WTC11 (cell line): ENCODE measurements around the gene HNRNPM.

Source experiments
- ATF2 ChIP-seq: sonication (generic); formaldehyde crosslinking; IDR thresholded peaks from 2 replicates; pipeline ENCODE4 v1.8.1; 2022; ENCODE audit warnings: low read depth, missing genetic modification reagents, borderline replicate concordance
- E2F5 ChIP-seq: sonication (generic); formaldehyde crosslinking; IDR thresholded peaks from 2 replicates; pipeline ENCODE4 v1.8.1; 2022; ENCODE audit warnings: mild to moderate bottlenecking, moderate library complexity, missing genetic modification reagents
- JUN ChIP-seq: sonication (generic); formaldehyde crosslinking; IDR thresholded peaks from 2 replicates; pipeline ENCODE4 v1.8.0; 2023; ENCODE audit warnings: mild to moderate bottlenecking, missing genetic modification reagents
- NR2C2 ChIP-seq: sonication (generic); formaldehyde crosslinking; IDR thresholded peaks from 2 replicates; pipeline ENCODE4 v1.8.0; 2022; ENCODE audit warnings: mild to moderate bottlenecking, missing genetic modification reagents
- SMAD4 ChIP-seq: sonication (generic); formaldehyde crosslinking; IDR thresholded peaks from 2 replicates; pipeline ENCODE4 v1.8.0; 2022; ENCODE audit warnings: mild to moderate bottlenecking, missing genetic modification reagents
- TP53 ChIP-seq: sonication (generic); formaldehyde crosslinking; IDR thresholded peaks from 2 replicates; pipeline ENCODE4 v1.8.1; 2023; ENCODE audit warnings: mild to moderate bottlenecking, missing genetic modification reagents
- ZNF396 ChIP-seq: fragments of 250-450 bp; sonication (Bioruptor Pico); IDR thresholded peaks from 2 replicates; pipeline ENCODE4 v1.8.0; 2021; ENCODE audit warnings: mild to moderate bottlenecking, moderate library complexity, borderline replicate concordance
- TF ChIP-seq, protein P1 (sequence below): fragments of 200-600 bp; IDR thresholded peaks from 2 replicates; pipeline ENCODE4 v1.8.0; 2022; ENCODE audit warnings: antibody characterized with exemption

GRCh38 chr19:8515317-8515716, 70.5 kb downstream of the HNRNPM start:
- no peak for TF ChIP-seq ZNF396 (CRISPR knock-in tag)
- TF ChIP-seq, protein P1, sequence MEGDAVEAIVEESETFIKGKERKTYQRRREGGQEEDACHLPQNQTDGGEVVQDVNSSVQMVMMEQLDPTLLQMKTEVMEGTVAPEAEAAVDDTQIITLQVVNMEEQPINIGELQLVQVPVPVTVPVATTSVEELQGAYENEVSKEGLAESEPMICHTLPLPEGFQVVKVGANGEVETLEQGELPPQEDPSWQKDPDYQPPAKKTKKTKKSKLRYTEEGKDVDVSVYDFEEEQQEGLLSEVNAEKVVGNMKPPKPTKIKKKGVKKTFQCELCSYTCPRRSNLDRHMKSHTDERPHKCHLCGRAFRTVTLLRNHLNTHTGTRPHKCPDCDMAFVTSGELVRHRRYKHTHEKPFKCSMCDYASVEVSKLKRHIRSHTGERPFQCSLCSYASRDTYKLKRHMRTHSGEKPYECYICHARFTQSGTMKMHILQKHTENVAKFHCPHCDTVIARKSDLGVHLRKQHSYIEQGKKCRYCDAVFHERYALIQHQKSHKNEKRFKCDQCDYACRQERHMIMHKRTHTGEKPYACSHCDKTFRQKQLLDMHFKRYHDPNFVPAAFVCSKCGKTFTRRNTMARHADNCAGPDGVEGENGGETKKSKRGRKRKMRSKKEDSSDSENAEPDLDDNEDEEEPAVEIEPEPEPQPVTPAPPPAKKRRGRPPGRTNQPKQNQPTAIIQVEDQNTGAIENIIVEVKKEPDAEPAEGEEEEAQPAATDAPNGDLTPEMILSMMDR, result no peak
- TF ChIP-seq SMAD4, result no peak
- TF ChIP-seq NR2C2, result no peak
- no peak for TF ChIP-seq TP53 (CRISPR knock-in tag)
- TF ChIP-seq ATF2 (CRISPR knock-in tag), result no peak
- no peak for TF ChIP-seq E2F5 (CRISPR knock-in tag)
- no peak for TF ChIP-seq JUN (CRISPR knock-in tag)
